ENCODE measurements around the gene PKNOX2. TPM values are rescaled to one million over a fixed set of nuclear protein-coding genes. Genes with fewer than 3 reads are reported as not detected.

Gene PKNOX2
- total and polyA plus RNA-seq, 2 of the 4 experiments (the other 2 are of a cell fraction): 0.72 to 2.3 TPM

- no peak overlapping the region for H4K5ac ChIP-seq (ENCODE audit: low read depth, low read length)
- H3K36me3 ChIP-seq (ENCODE audit: control insufficient read depth, insufficient read depth, low read length): no peaks in the 10 kb centered on the region
- H3K4ac ChIP-seq (ENCODE audit: low read depth, low read length): no peak overlapping the region
- H3K27me3 ChIP-seq (ENCODE audit: control insufficient read depth, insufficient read depth, low read length): peaks cover 6% of the 10 kb centered on the region
- H4K20me1 ChIP-seq (ENCODE audit: insufficient read depth, low read length): no peaks in the 10 kb centered on the region
- H3K9ac ChIP-seq (ENCODE audit: low read depth, low read length): no peak overlapping the region
- WGBS, 2 experiments (ENCODE audit: extremely low coverage in 2 of 2, insufficient read length in 1 of 2): no CpG with 5 or more reads among the region's 4 CpGs
- no peak overlapping the region for H3K23ac ChIP-seq (ENCODE audit: low read depth, low read length)
- peaks cover 2% of the 10 kb centered on the region; the same call in 1 of the 2 replicates for H3K4me1 ChIP-seq (ENCODE audit: control insufficient read depth, insufficient read depth, low read length)
- H4K91ac ChIP-seq (ENCODE audit: insufficient read depth, low read depth, low read length): no peak overlapping the region
- H4K8ac ChIP-seq (ENCODE audit: low read depth in 2 of 2, low read length in 2 of 2): no peak overlapping the region
- H2BK15ac ChIP-seq (ENCODE audit: low read depth, low read length): no peak overlapping the region
- dilution Hi-C loops (cut with HindIII; ENCODE audit: low sequenced_read_pairs, unreplicated experiment): no loop called here
- no peak for TF ChIP-seq POLR2A (IDR thresholded peaks at IDR 0.05; ENCODE audit: low read depth, low read length)
- TF ChIP-seq CTCF (conservative IDR thresholded peaks at IDR 0.05; ENCODE audit: low read depth, low read length): no peak
- TF ChIP-seq MAFK (IDR thresholded peaks at IDR 0.05; ENCODE audit: low read depth, low read length): no peak
- no peak for TF ChIP-seq ELK1 (IDR thresholded peaks at IDR 0.05; ENCODE audit: borderline replicate concordance, low read depth, low read length)
- TF ChIP-seq SMC3 (IDR thresholded peaks at IDR 0.05; ENCODE audit: low read depth, low read length): no peak
- no peak for TF ChIP-seq MAZ (IDR thresholded peaks at IDR 0.05; ENCODE audit: borderline replicate concordance, low read depth, low read length)
- no peak for TF ChIP-seq CHD1 (IDR thresholded peaks at IDR 0.05; ENCODE audit: low read depth, low read length)
- no peak for TF ChIP-seq RCOR1 (IDR thresholded peaks at IDR 0.05; ENCODE audit: insufficient replicate concordance, low read length)
- TF ChIP-seq MXI1 (IDR thresholded peaks at IDR 0.05; ENCODE audit: borderline replicate concordance, low read depth, low read length): no peak
- H3K18ac ChIP-seq (ENCODE audit: low read depth, low read length): no peak overlapping the region
- H3K79me1 ChIP-seq (ENCODE audit: low read depth in 1 of 2, low read length in 2 of 2): no peaks in the 10 kb centered on the region
- H3K56ac ChIP-seq (ENCODE audit: extremely low read depth, insufficient read depth, low read length): no peak overlapping the region
- H2AFZ ChIP-seq (replicated peaks; ENCODE audit: low read length, poor library complexity): no peak overlapping the region
- ChIA-PET CTCF (interaction anchor here (1.0 to 1.2 kb wide), 3 partner anchors 72 to 242 kb away, joined by 3 to 4 read pairs (median 4); no protein-coding TSS in a partner anchor), POLR2A (ENCODE audit: unreplicated experiment) (no interaction called here)
- H2AK5ac ChIP-seq (ENCODE audit: low read depth, low read length): no peak overlapping the region
- H3K9me3 ChIP-seq (ENCODE audit: control insufficient read depth, insufficient read depth, low read length): no peaks in the 10 kb centered on the region
- BruUV-seq (replicated peaks): no TSS peak
- no peak for DNase-seq
- H3K14ac ChIP-seq (replicated peaks; ENCODE audit: low read depth, low read length): no peak overlapping the region
- in situ Hi-C loops (cut with MboI; ENCODE audit: low sequenced_read_pairs): loop anchor here (5.0 to 10.0 kb wide), 2 partner anchors 185 to 242 kb away; no protein-coding TSS in a partner anchor
- H3K9me1 ChIP-seq (ENCODE audit: insufficient read depth, low read length): no peaks in the 10 kb centered on the region
- H3K27ac ChIP-seq (ENCODE audit: insufficient read depth, low read length): no peak overlapping the region
- H2BK5ac ChIP-seq (ENCODE audit: low read depth, low read length, poor library complexity, severe bottlenecking): no peak overlapping the region
- no peak for ATAC-seq (ENCODE audit: low read depth)
- intact Hi-C loops (cut with micrococcal nuclease): no loop called here
- H3K4me3 ChIP-seq (ENCODE audit: insufficient read depth, low read depth, low read length): no peak overlapping the region
- H2BK120ac ChIP-seq (ENCODE audit: low read depth, low read length): no peak overlapping the region
- no peak overlapping the region for H3K4me2 ChIP-seq (ENCODE audit: low read depth, low read length)
- no peak overlapping the region for H2AK9ac ChIP-seq (replicated peaks; ENCODE audit: low read depth, low read length, poor library complexity)
- H2BK20ac ChIP-seq (ENCODE audit: low read depth, low read length): no peak overlapping the region
These were observed 1.8 kb upstream of the PKNOX2 start for GRCh38 chr11:125162743-125163142.

All from IMR-90 (cell line).